Aorta (tissue), 5 donors: ENCODE results near the gene LRRC8E. TPM values are rescaled to one million over a fixed set of nuclear protein-coding genes. Genes with fewer than 3 reads are reported as not detected.

Experiments used
- ATAC-seq: fragments of 200-7000 bp; cut with Tn5 transposase; one replicate; pipeline ENCODE4 v1.9.1; 2022; ENCODE audit warnings: moderate library complexity; ENCODE audit not compliant: low FRiP score
- DNase-seq, 2 donors: peaks; one replicate each; pipeline ENCODE4 v3.0.0-alpha.2; 2020
- H3K27ac ChIP-seq, 2 donors: one replicate each; pipeline ENCODE4 v1.5.1; 2013; ENCODE audit warnings: low read length in 2 of 2, mild to moderate bottlenecking in 2 of 2, moderate library complexity in 2 of 2, control low read depth in 1 of 2, inconsistent platforms in 1 of 2, low read depth in 1 of 2
- H3K27me3 ChIP-seq, 2 donors: one replicate each; pipeline ENCODE4 v1.6.1; 2013; ENCODE audit warnings: control low read depth in 1 of 2, low read length in 1 of 2, mild to moderate bottlenecking in 1 of 2, moderate library complexity in 1 of 2; ENCODE audit not compliant: insufficient read depth in 2 of 2, control insufficient read depth in 1 of 2
- H3K36me3 ChIP-seq, 2 donors: one replicate each; pipeline ENCODE4 v1.6.1; 2013; ENCODE audit warnings: control low read depth in 1 of 2, low read length in 1 of 2, mild to moderate bottlenecking in 1 of 2; ENCODE audit not compliant: insufficient read depth in 2 of 2, control insufficient read depth in 1 of 2
- H3K4me1 ChIP-seq, 2 donors: one replicate each; pipeline ENCODE4 v1.6.1; 2013; ENCODE audit warnings: low read length in 2 of 2, control low read depth in 1 of 2, mild to moderate bottlenecking in 1 of 2, moderate library complexity in 1 of 2; ENCODE audit not compliant: insufficient read depth in 2 of 2, control insufficient read depth in 1 of 2
- H3K4me3 ChIP-seq, 2 donors: one replicate each; pipeline ENCODE4 v1.5.1; 2013; ENCODE audit warnings: low read length in 2 of 2, control low read depth in 1 of 2, mild to moderate bottlenecking in 1 of 2
- H3K9me3 ChIP-seq: one replicate; pipeline ENCODE4 v1.6.1; 2013; ENCODE audit warnings: mild to moderate bottlenecking, low read length; ENCODE audit not compliant: control insufficient read depth
- WGBS, 2 donors: extraction: QIAGEN DNeasy Blood & Tissue Kit; methylation state at CpG; one replicate each; pipeline ENCODE4 v1.1.7; 2013; 5-methylcytosine and 5-hydroxymethylcytosine counted together
- intact Hi-C, 2 donors: fragments of 100-400 bp; cut with DNase I; formaldehyde crosslinking; loops; one replicate each; pipeline versions ENCODE4 v1.14.2 to v1.15.0; 2022
- polyA plus RNA-seq, 2 donors: library from polyadenylated mRNA; stranded (reverse); fragments of 200-250 nt; gene quantifications; one replicate each; pipeline ENCODE4 v1.2.3, GENCODE V29; 2013
- total RNA-seq, 2 donors: library from RNA; stranded (reverse); fragmentation: NEBNext Ultra II Directional; extraction: Animal tissue kit (Norgen Biotek cat#: 25700); gene quantifications; one replicate each; pipeline ENCODE4 v1.2.1, GENCODE V29; 2021
- donor health status: healthy with polysubstance abuse.
- donor health status: Bipolar disorder and iron deficiency.
- donor health status: DM: no; HTN: no; CAD: no.
- donor health status: DM: no; HTN: no; CAD: no.
- donor health status: DM: yes; HTN: yes; CAD: no.

LRRC8E gene
- total and polyA plus RNA-seq, 4 donors: 0.60 TPM; not detected in 3

DNA sequence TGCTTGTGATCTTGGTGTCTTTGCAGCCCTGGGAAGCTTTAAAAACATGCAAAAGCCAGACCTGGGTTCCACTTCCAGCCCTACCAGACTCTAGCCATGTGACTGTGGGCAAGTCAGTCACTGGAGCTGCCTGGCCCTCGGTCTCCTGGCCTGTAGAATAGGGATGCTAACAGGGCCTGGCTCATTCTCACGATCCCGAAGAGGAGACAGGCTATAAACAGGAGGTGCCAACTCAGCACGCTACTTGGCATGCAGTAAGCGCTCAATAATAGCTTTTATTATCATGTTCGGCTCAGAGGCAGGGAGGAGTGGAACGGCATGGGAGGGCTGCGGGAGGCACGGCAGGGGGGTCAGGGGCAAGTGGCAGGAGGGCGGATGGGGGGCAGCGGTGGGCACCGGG, 35.9 kb downstream of the LRRC8E start:
- Histone ChIP-seq H3K36me3 (no peaks in the 10 kb centered on the region), H3K4me1 (no peaks in the 10 kb centered on the region), H3K9me3 (no peaks in the 10 kb centered on the region), H3K27ac (no peak overlapping the region), H3K4me3 (no peak overlapping the region), H3K27me3 (no peaks in the 10 kb centered on the region)
- whole genome bisulfite sequencing, 2 donors: 80 to 81% methylated on average over 12 of the region's 12 CpGs
- intact Hi-C loops: no loop called here
- no peak for ATAC-seq
- no peak for DNase-seq

DNA sequence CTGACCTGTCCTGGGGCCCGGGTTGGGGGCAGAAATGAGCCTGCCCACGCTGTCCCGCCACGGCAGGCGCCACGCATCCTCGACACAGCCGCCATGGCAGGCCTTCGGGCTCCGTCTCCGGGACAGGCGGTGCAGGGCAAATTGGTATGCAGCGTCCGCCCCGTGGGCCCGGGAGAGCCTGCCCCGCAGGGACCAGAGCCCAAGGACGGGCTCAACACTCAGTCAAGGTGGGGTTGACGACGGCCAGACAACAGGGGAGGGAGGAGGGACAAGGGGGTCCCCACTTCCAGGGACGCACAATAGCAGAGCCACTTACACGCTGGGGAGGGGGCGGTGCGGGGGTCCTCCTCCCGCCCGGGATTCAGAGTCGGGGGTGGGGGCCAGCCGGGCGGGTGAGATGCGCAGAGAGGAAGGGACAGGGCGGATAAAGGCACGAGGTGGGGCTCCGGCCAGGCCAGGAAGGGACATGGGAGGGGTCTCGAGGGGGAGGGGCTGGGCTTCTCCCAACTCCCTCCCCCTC, 36.4 kb downstream of the LRRC8E start:
- Histone ChIP-seq H3K27me3 (no peaks in the 10 kb centered on the region), H3K9me3 (no peaks in the 10 kb centered on the region), H3K27ac (no peak overlapping the region), H3K4me1 (no peaks in the 10 kb centered on the region), H3K36me3 (no peaks in the 10 kb centered on the region), H3K4me3 (no peak overlapping the region)
- 47 to 49% methylated on average over 30 to 34 of the region's 34 CpGs for WGBS, 2 donors
- intact Hi-C loops: no loop called here
- DNase-seq: peak in 1 of 2 donors; percentile 51
- ATAC-seq: no peak

GRCh38 chr19:7925171-7925851, 37.0 kb downstream of the LRRC8E start:
- peak overlapping the region; percentile 11 to 29 for H3K4me3 ChIP-seq
- H3K4me1 ChIP-seq: no peaks in the 10 kb centered on the region
- no peaks in the 10 kb centered on the region for H3K36me3 ChIP-seq
- no peak overlapping the region for H3K27ac ChIP-seq
- DNase-seq: peak; percentile 79 to 93
- intact Hi-C loops: no loop called here
- H3K27me3 ChIP-seq: no peaks in the 10 kb centered on the region
- ATAC-seq: no peak
- WGBS, 2 donors: 1% methylated on average over 77 to 98 of the region's 98 CpGs
- H3K9me3 ChIP-seq: no peaks in the 10 kb centered on the region

DNA sequence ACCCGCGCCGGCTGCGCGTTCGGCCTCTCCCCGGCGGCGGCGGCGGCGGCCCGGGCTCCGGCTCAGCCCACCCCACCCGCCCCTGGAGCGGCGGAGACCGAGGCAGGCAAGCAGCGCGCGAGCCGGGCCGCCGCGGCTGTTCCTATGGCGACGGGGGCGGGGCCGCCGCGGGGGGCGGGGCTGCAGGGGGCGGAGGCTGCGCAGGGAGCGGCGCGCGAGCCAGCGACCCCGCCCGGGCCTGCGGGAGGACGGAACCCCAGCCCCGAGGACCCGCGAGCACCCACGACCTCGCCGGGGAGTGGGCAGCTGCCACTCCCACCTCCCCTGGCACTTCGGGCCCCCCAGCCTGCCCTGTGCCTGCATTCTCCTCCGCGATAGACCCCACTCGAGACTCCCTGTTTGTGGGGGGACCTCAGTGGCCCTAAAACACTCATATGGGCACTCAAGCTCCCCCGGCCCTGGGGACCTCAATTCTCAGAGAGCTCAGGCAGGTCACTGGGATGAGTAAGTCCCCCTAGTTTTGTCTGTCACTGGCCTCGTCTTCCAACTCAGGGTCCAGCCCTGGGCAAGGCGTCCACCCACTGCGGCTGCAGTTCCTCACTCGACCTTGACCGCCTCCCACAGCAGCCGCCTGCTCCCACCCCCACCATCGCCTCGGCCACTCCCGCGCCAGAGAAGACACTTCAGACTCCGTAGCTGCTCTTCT, 37.9 kb downstream of the LRRC8E start, which contains the start of gene CTXN1:
CTXN1 (minus strand) TSS at position 115 of the 706 bp plus-strand sequence. CDS start 597 bp downstream, outside the sequence.
- no peaks in the 10 kb centered on the region for H3K4me1 ChIP-seq

DNA sequence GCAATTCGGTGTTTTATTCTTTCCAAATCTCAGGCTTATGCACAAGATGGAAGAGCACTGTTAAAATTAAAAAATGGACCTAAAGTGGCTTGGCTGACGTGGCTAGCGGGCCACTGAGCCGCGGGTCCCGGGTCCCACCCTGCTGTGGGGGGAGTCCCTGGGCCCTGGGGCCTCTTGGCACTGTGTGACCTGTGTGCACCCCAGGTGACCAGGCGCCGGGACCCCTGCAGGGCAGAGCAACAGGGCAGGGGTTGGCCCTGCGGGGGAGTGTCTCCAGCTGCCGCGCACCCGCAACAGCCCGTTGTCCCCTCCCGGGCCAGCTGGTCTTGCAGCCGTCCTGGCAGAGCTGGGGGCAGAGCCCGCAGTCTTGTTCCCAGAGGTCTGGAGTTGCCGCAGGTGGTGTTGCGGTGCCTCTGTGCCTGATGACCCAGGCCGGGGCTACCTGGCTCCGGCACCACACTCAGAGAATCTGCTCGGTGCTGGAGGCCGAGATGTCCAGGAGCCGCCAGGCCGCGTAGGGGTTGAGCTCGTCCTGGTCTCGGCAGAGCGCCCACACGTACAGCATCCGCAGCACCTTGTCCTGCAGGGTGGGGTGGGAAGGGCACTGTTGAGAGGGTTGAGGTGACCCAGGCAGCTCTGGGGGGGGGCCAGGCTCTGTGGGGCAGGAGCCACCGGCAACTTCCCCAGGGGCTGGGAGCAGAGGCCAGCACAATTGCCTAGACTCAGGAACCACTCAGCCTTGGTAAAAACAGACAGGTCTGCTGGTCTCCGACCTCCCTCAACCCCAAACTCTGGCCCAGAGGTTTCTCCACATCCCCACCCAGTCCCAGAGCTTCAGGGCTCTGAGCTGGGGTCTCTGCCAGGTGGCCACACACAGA, 38.7 kb downstream of the LRRC8E start:
- Histone ChIP-seq H3K36me3 (peaks cover 0 to under 1% of the 10 kb centered on the region in 2 donors), H3K4me1 (no peaks in the 10 kb centered on the region), H3K27ac (no peak overlapping the region), H3K9me3 (no peaks in the 10 kb centered on the region), H3K27me3 (no peaks in the 10 kb centered on the region), H3K4me3 (no peak overlapping the region)
- ATAC-seq: no peak
- intact Hi-C loops: no loop called here
- DNase-seq: peak; percentile 57 to 76
- 88 to 91% methylated on average over 31 to 32 of the region's 32 CpGs for WGBS, 2 donors

More for the DNA sequence above, 37.9 kb downstream of the LRRC8E start, which contains the start of gene CTXN1:
- no peak for ATAC-seq
- no peaks in the 10 kb centered on the region for H3K36me3 ChIP-seq
- WGBS, 2 donors: 12 to 19% methylated on average over 34 to 65 of the region's 65 CpGs
- H3K27ac ChIP-seq: no peak within 1 kb of the TSS
- DNase-seq: peak; percentile 75 to 93
- H3K27me3 ChIP-seq: no peaks in the 10 kb centered on the region
- H3K9me3 ChIP-seq: no peaks in the 10 kb centered on the region
- H3K4me3 ChIP-seq: peak within 1 kb of the TSS; percentile 11 to 29
- intact Hi-C loops: no loop called here

- Histone ChIP-seq H3K27me3 (no peaks in the 10 kb centered on the region), H3K4me3 (no peak overlapping the region), H3K9me3 (no peaks in the 10 kb centered on the region), H3K4me1 (no peaks in the 10 kb centered on the region), H3K36me3 (peaks cover 0 to 8% of the 10 kb centered on the region in 2 donors), H3K27ac (peak overlapping the region in 1 of 2 donors; percentile 61)
- DNase-seq: peak; percentile 56 to 78
- intact Hi-C loops: no loop called here
- peak; percentile 1 for ATAC-seq
- WGBS, 2 donors: 72 to 82% methylated on average over 23 of the region's 23 CpGs
These were observed 39.5 kb downstream of the LRRC8E start for GRCh38 chr19:7927605-7928333.

GRCh38 chr19:7928334-7928706, 40.0 kb downstream of the LRRC8E start:
- 24 to 43% methylated on average over 9 of the region's 9 CpGs for WGBS, 2 donors
- H3K4me3 ChIP-seq: no peak overlapping the region
- H3K27me3 ChIP-seq: no peaks in the 10 kb centered on the region
- intact Hi-C loops: no loop called here
- DNase-seq (peak in 1 of 2 donors; percentile 56), ATAC-seq (no peak)
- H3K9me3 ChIP-seq: no peaks in the 10 kb centered on the region
- peak overlapping the region in 1 of 2 donors; percentile 61 for H3K27ac ChIP-seq
- peaks cover 0 to 12% of the 10 kb centered on the region in 2 donors for H3K36me3 ChIP-seq
- no peaks in the 10 kb centered on the region for H3K4me1 ChIP-seq
